HG03439 (cell line): ENCODE measurements around the gene EVI5L.

Experiments
- ATAC-seq: cut with Tn5 transposase; IDR thresholded peaks from one replicate; pipeline ENCODE4 v1.9.1; 2021; ENCODE audit warnings: mild to moderate bottlenecking, moderate library complexity; ENCODE audit not compliant: unreplicated experiment

Gene EVI5L

GRCh38 chr19:7894612-7895309 is 64.7 kb downstream of the EVI5L start:
- ATAC-seq: no peak

GRCh38 chr19:7895565-7895964 is 65.5 kb downstream of the EVI5L start:
- no peak for ATAC-seq

- no peak for ATAC-seq
These were observed 67.3 kb downstream of the EVI5L start for GRCh38 chr19:7897292-7897691.

- ATAC-seq: no peak
These were observed 68.9 kb downstream of the EVI5L start for GRCh38 chr19:7898967-7899366.

- no peak for ATAC-seq
These were observed 69.8 kb downstream of the EVI5L start for GRCh38 chr19:7899751-7900378.

- ATAC-seq: no peak
These were observed 70.4 kb downstream of the EVI5L start for GRCh38 chr19:7900401-7900870.

GRCh38 chr19:7900931-7901330 is 70.9 kb downstream of the EVI5L start:
- ATAC-seq: no peak

- ATAC-seq: no peak
These were observed 71.3 kb downstream of the EVI5L start for GRCh38 chr19:7901337-7901736.

GRCh38 chr19:7902796-7903243 is 72.8 kb downstream of the EVI5L start:
- ATAC-seq: no peak

GRCh38 chr19:7903244-7904073 is 73.4 kb downstream of the EVI5L start, which contains the start of gene MAP2K7:
Gene MAP2K7 (plus strand): TSS chr19:7903877. CDS start chr19:7903945, 68 bp downstream.
- ATAC-seq: peak; percentile 87

GRCh38 chr19:7904074-7905020 is 74.3 kb downstream of the EVI5L start:
- peak; percentile 33 for ATAC-seq

- no peak for ATAC-seq
These were observed 75.2 kb downstream of the EVI5L start for GRCh38 chr19:7905268-7905667.

GRCh38 chr19:7905859-7906258 is 75.8 kb downstream of the EVI5L start:
- no peak for ATAC-seq

- ATAC-seq: no peak
These were observed 77.1 kb downstream of the EVI5L start for GRCh38 chr19:7907122-7907521.

GRCh38 chr19:7907544-7907943 is 77.5 kb downstream of the EVI5L start:
- no peak for ATAC-seq

GRCh38 chr19:7908078-7908699 is 78.2 kb downstream of the EVI5L start:
- ATAC-seq: no peak

GRCh38 chr19:7908742-7909461 is 78.9 kb downstream of the EVI5L start:
- no peak for ATAC-seq

GRCh38 chr19:7909471-7910067 is 79.6 kb downstream of the EVI5L start:
- ATAC-seq: no peak
